ENCODE measurements around the gene ADAMTS19.

ADAMTS19 gene

GRCh38 chr5:129445379-129445778 is 14.7 kb upstream of the ADAMTS19 start:
- Histone ChIP-seq H2BK120ac (ENCODE audit: insufficient read depth, low read length, poor library complexity) (no peak overlapping the region), H3K79me2 (ENCODE audit: control insufficient read depth, insufficient read depth, low read length, poor library complexity) (no peaks in the 10 kb centered on the region), H4K91ac (ENCODE audit: low read depth, low read length) (no peak overlapping the region), H3K79me1 (ENCODE audit: low read length) (no peaks in the 10 kb centered on the region), H3K36me3 (ENCODE audit: control insufficient read depth in 1 of 2, insufficient read depth in 2 of 2, low read length in 2 of 2) (no peaks in the 10 kb centered on the region), H3K4me2 (ENCODE audit: low read length) (no peak overlapping the region), H2AFZ (ENCODE audit: insufficient read depth, low read length, poor library complexity) (no peak overlapping the region), H3K27me3 (ENCODE audit: insufficient read depth, low read length) (no peaks in the 10 kb centered on the region), H3K4ac (ENCODE audit: low read depth, low read length) (no peak overlapping the region), H3K27ac (ENCODE audit: low read depth, low read length) (no peak overlapping the region), H3K4me3 (ENCODE audit: low read depth, low read length) (no peak overlapping the region), H2BK5ac (ENCODE audit: low read depth, low read length, poor library complexity) (no peak overlapping the region), H3K4me1 (ENCODE audit: control insufficient read depth in 1 of 2, insufficient read depth in 2 of 2, low read length in 2 of 2) (no peaks in the 10 kb centered on the region), H3K14ac (ENCODE audit: low read length) (no peak overlapping the region), H4K12ac (ENCODE audit: low read depth, low read length) (no peak overlapping the region), H2AK5ac (ENCODE audit: low read length) (no peak overlapping the region), H4K8ac (ENCODE audit: low read depth, low read length) (no peak overlapping the region), H3K9me3 (ENCODE audit: insufficient read depth, low read depth, low read length) (no peaks in the 10 kb centered on the region), H3K9ac (ENCODE audit: low read length) (no peak overlapping the region), H3K23ac (ENCODE audit: low read length) (no peak overlapping the region), H3K18ac (ENCODE audit: low read length) (no peak overlapping the region), H2BK12ac (ENCODE audit: low read length) (no peak overlapping the region)
- no peak for DNase-seq
- no CpG with 5 or more reads among the region's 2 CpGs for WGBS (ENCODE audit: extremely low coverage, insufficient coverage, insufficient read length)

DNA sequence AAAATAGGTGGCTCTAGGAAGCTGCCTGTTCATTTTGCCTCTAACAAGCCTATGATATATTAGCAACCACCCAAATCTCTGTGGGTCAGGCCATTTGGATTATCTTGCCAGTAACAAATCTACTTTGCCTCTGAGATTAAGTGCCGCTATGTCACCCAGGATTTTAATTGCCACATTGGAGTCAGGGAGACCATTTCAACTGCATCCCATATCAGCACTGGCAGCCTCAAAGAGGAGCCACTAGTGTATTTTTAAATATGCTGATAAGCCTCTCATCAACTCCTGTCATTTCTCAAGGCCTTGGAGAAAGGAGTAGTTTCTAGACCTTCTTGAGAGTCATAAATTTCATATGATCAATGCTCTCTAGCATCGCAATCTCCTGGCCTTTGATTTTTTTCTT is 12.1 kb upstream of the ADAMTS19 start:
- Histone ChIP-seq H4K12ac (ENCODE audit: low read depth, low read length) (no peak overlapping the region), H3K4me1 (ENCODE audit: control insufficient read depth in 1 of 2, insufficient read depth in 2 of 2, low read length in 2 of 2) (no peaks in the 10 kb centered on the region), H3K4me3 (ENCODE audit: low read depth, low read length) (no peak overlapping the region), H3K4me2 (ENCODE audit: low read length) (no peak overlapping the region), H3K4ac (ENCODE audit: low read depth, low read length) (no peak overlapping the region), H3K79me2 (ENCODE audit: control insufficient read depth, insufficient read depth, low read length, poor library complexity) (no peaks in the 10 kb centered on the region), H2BK5ac (ENCODE audit: low read depth, low read length, poor library complexity) (no peak overlapping the region), H2BK12ac (ENCODE audit: low read length) (no peak overlapping the region), H3K23ac (ENCODE audit: low read length) (no peak overlapping the region), H3K27me3 (ENCODE audit: insufficient read depth, low read length) (no peaks in the 10 kb centered on the region), H3K14ac (ENCODE audit: low read length) (no peak overlapping the region), H3K36me3 (ENCODE audit: control insufficient read depth in 1 of 2, insufficient read depth in 2 of 2, low read length in 2 of 2) (no peaks in the 10 kb centered on the region), H2AFZ (ENCODE audit: insufficient read depth, low read length, poor library complexity) (no peak overlapping the region), H3K27ac (ENCODE audit: low read depth, low read length) (no peak overlapping the region), H2BK120ac (ENCODE audit: insufficient read depth, low read length, poor library complexity) (no peak overlapping the region), H3K18ac (ENCODE audit: low read length) (no peak overlapping the region), H3K9me3 (ENCODE audit: insufficient read depth, low read depth, low read length) (no peaks in the 10 kb centered on the region), H3K79me1 (ENCODE audit: low read length) (no peaks in the 10 kb centered on the region), H4K8ac (ENCODE audit: low read depth, low read length) (no peak overlapping the region), H3K9ac (ENCODE audit: low read length) (no peak overlapping the region), H2AK5ac (ENCODE audit: low read length) (no peak overlapping the region), H4K91ac (ENCODE audit: low read depth, low read length) (no peak overlapping the region)
- no CpG with 5 or more reads among the region's 2 CpGs for WGBS (ENCODE audit: extremely low coverage, insufficient coverage, insufficient read length)
- DNase-seq = no peak

GRCh38 chr5:129448654-129449053 is 11.4 kb upstream of the ADAMTS19 start:
- Histone ChIP-seq H3K27ac (ENCODE audit: low read depth, low read length) (no peak overlapping the region), H3K36me3 (ENCODE audit: control insufficient read depth in 1 of 2, insufficient read depth in 2 of 2, low read length in 2 of 2) (no peaks in the 10 kb centered on the region), H3K9ac (ENCODE audit: low read length) (no peak overlapping the region), H3K4me3 (ENCODE audit: low read depth, low read length) (no peak overlapping the region), H3K4me1 (ENCODE audit: control insufficient read depth in 1 of 2, insufficient read depth in 2 of 2, low read length in 2 of 2) (no peaks in the 10 kb centered on the region), H4K8ac (ENCODE audit: low read depth, low read length) (no peak overlapping the region), H2BK120ac (ENCODE audit: insufficient read depth, low read length, poor library complexity) (no peak overlapping the region), H3K27me3 (ENCODE audit: insufficient read depth, low read length) (no peaks in the 10 kb centered on the region), H4K91ac (ENCODE audit: low read depth, low read length) (no peak overlapping the region), H2AK5ac (ENCODE audit: low read length) (no peak overlapping the region), H2AFZ (ENCODE audit: insufficient read depth, low read length, poor library complexity) (no peak overlapping the region), H2BK5ac (ENCODE audit: low read depth, low read length, poor library complexity) (no peak overlapping the region), H3K23ac (ENCODE audit: low read length) (no peak overlapping the region), H2BK12ac (ENCODE audit: low read length) (no peak overlapping the region), H3K4me2 (ENCODE audit: low read length) (no peak overlapping the region), H3K79me2 (ENCODE audit: control insufficient read depth, insufficient read depth, low read length, poor library complexity) (no peaks in the 10 kb centered on the region), H3K18ac (ENCODE audit: low read length) (no peak overlapping the region), H4K12ac (ENCODE audit: low read depth, low read length) (no peak overlapping the region), H3K14ac (ENCODE audit: low read length) (no peak overlapping the region), H3K9me3 (ENCODE audit: insufficient read depth, low read depth, low read length) (no peaks in the 10 kb centered on the region), H3K79me1 (ENCODE audit: low read length) (no peaks in the 10 kb centered on the region), H3K4ac (ENCODE audit: low read depth, low read length) (no peak overlapping the region)
- DNase-seq = no peak
- WGBS (ENCODE audit: extremely low coverage, insufficient coverage, insufficient read length) = no CpG with 5 or more reads among the region's 4 CpGs

DNA sequence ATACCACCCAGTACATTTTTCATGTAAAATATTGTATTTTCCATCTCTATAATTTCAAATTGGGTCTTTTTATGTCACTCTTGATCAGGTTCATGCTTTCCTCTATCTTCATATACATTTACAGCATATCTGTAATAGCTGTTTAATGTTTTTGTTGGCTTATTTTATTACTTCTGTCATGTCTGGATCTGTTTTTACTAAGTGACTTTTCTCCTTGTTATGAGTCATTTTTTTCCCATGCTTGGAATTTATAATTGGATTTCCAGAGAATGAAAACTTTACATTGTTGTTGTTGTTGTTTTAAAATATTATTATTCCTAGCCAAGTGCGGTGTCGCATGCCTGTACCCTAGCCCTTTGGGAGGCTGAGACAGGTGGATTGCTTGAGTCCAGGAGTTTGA is 5.6 kb upstream of the ADAMTS19 start:
- no peaks in the 10 kb centered on the region for H3K79me2 ChIP-seq (ENCODE audit: control insufficient read depth, insufficient read depth, low read length, poor library complexity)
- H3K23ac ChIP-seq (ENCODE audit: low read length) = no peak overlapping the region
- no peak overlapping the region for H4K8ac ChIP-seq (ENCODE audit: low read depth, low read length)
- H3K36me3 ChIP-seq (ENCODE audit: control insufficient read depth in 1 of 2, insufficient read depth in 2 of 2, low read length in 2 of 2) = no peaks in the 10 kb centered on the region
- no peak for DNase-seq
- no peaks in the 10 kb centered on the region for H3K27me3 ChIP-seq (ENCODE audit: insufficient read depth, low read length)
- no peak overlapping the region for H3K9ac ChIP-seq (ENCODE audit: low read length)
- peaks cover 1 to 2% of the 10 kb centered on the region in 2 experiments for H3K4me1 ChIP-seq (ENCODE audit: control insufficient read depth in 1 of 2, insufficient read depth in 2 of 2, low read length in 2 of 2)
- H3K14ac ChIP-seq (ENCODE audit: low read length) = no peak overlapping the region
- H4K91ac ChIP-seq (ENCODE audit: low read depth, low read length) = no peak overlapping the region
- H3K9me3 ChIP-seq (ENCODE audit: insufficient read depth, low read depth, low read length) = no peaks in the 10 kb centered on the region
- no peak overlapping the region for H3K4ac ChIP-seq (ENCODE audit: low read depth, low read length)
- H3K79me1 ChIP-seq (ENCODE audit: low read length) = no peaks in the 10 kb centered on the region
- WGBS (ENCODE audit: extremely low coverage, insufficient coverage, insufficient read length) = no CpG with 5 or more reads among the region's 2 CpGs
- H3K4me3 ChIP-seq (ENCODE audit: low read depth, low read length) = no peak overlapping the region
- H3K27ac ChIP-seq (ENCODE audit: low read depth, low read length) = no peak overlapping the region
- H2AFZ ChIP-seq (ENCODE audit: insufficient read depth, low read length, poor library complexity) = no peak overlapping the region
- no peak overlapping the region for H3K4me2 ChIP-seq (ENCODE audit: low read length)
- no peak overlapping the region for H2BK12ac ChIP-seq (ENCODE audit: low read length)
- no peak overlapping the region for H2AK5ac ChIP-seq (ENCODE audit: low read length)
- no peak overlapping the region for H2BK5ac ChIP-seq (ENCODE audit: low read depth, low read length, poor library complexity)
- H4K12ac ChIP-seq (ENCODE audit: low read depth, low read length) = no peak overlapping the region
- no peak overlapping the region for H2BK120ac ChIP-seq (ENCODE audit: insufficient read depth, low read length, poor library complexity)
- H3K18ac ChIP-seq (ENCODE audit: low read length) = no peak overlapping the region

Measured in trophoblast cell (in vitro differentiated cells and primary cell).